NCI-H2081 (cell line): Measurements from ENCODE around the gene TMEM139.
"Not testable (repeated sequence)": the region's sequence is repeated elsewhere in the genome, so short reads cannot be mapped to it uniquely, and the experiment has no call there.

Experiments
- DNase-seq, 2 experiments: peaks; one replicate each; lab custom pipeline; 2025; lab: John Stamatoyannopoulos, UW

Gene TMEM139

GRCh38 chr7:143288836-143289235, 4.1 kb downstream of the TMEM139 start:
- no peak for DNase-seq

- DNase-seq, result no peak
These were observed 4.7 kb downstream of the TMEM139 start for GRCh38 chr7:143289421-143289820.

- not testable (repeated sequence) for DNase-seq
These were observed 5.1 kb downstream of the TMEM139 start for GRCh38 chr7:143289888-143290287.

- no peak for DNase-seq
These were observed 5.5 kb downstream of the TMEM139 start for GRCh38 chr7:143290293-143290692.

GRCh38 chr7:143292876-143293275, 8.1 kb downstream of the TMEM139 start:
- no peak for DNase-seq

GRCh38 chr7:143295870-143296269, 11.1 kb downstream of the TMEM139 start:
- DNase-seq, result no peak

- DNase-seq, result no peak
These were observed 11.9 kb downstream of the TMEM139 start for GRCh38 chr7:143296686-143297085.

GRCh38 chr7:143299346-143299745, 14.6 kb downstream of the TMEM139 start:
- no peak for DNase-seq

GRCh38 chr7:143299840-143300239, 15.1 kb downstream of the TMEM139 start:
- DNase-seq, result peak; percentile 19 to 44

DNA sequence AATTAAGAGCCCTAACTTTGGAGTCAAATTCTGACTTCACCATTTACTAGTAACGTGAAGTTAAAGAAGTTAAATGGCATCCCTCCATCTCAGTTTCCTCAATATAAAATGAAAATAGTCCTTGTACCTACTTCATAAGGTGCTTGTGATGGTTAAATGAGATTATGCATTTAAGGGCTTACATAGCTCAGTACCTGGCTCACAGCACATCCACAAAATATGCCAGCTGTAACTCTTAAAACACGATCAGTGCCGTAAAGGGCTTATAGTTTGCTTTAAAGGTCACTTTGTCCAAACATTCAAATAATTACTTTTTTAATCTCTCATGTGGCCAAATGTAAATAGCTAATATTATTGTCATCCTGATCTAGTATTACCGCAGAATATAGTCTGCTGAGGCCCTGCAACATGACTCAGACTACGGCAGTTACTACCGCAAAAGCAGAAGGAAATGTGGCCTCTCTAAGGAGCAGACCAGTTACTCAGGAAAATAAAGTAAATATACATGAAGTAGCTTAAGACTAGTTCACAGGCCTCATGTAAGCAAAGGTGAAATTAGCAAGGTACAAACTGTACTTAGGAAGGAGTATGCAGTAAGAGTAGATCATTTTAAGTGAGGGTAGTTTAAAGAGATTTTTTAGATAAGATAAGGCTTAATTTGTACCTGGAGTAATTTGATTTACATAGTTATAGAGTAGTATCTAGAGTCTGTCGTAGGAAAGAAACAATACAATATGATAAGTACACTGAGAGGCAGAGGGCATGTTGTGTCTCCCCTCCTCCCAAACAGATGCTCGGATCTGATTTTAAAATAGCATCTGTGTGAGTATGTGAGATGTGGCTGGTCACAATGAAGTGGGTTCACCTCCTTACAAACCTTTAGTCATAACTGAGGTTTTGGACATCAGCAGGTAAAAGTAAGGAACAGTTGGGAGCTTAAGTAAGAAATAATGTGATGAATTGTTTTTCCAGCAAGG, 16.5 kb downstream of the TMEM139 start:
- no peak for DNase-seq

- DNase-seq, result no peak
These were observed 19.0 kb downstream of the TMEM139 start for GRCh38 chr7:143303733-143304132.

- no peak for DNase-seq
These were observed 20.2 kb downstream of the TMEM139 start for GRCh38 chr7:143304938-143305337.

DNA sequence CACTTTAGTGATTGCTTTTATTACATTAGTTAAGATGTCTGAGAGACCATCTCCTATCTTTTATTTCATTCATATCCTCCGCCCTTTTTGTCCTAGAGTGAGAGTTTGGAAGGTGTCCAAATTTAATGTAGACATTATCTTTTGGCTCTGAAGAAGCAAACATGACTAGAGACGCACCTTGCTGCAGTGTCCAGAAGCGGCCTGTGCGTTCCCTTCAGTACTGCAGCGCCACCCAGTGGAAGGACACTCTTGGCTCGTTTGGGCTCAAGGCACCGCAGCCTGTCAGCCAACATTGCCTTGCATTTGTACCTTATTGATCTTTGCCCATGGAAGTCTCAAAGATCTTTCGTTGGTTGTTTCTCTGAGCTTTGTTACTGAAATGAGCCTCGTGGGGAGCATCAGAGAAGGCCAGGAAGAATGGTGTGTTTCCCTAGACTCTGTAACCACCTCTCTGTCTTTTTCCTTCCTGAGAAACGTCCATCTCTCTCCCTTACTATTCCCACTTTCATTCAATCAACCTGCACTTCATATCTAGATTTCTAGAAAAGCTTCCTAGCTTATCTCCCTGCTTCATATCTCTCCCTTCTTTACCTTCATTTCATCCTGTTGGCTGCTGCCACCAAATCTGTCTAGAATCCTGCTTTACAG, 20.8 kb downstream of the TMEM139 start:
- DNase-seq, result peak; percentile 11 to 14

DNA sequence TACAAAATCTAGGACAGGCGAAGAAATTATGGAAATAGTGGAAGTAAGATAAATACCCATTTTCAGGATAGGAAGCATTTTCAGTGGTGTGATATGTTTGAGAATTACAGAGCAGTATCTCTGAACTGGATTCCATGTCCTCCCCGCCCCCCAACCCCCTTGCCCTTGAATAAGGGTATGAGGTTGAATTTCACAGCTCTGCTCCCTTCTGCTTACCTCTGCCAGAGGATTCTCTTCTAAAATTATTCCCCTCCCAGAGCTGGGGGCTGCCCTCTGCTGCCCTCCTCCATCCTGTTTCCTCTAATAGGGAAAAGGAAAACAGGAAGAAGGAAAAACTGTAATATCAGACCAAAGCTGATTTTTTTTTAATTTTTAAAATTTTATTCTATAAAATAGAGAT, 23.9 kb downstream of the TMEM139 start:
- no peak for DNase-seq

DNA sequence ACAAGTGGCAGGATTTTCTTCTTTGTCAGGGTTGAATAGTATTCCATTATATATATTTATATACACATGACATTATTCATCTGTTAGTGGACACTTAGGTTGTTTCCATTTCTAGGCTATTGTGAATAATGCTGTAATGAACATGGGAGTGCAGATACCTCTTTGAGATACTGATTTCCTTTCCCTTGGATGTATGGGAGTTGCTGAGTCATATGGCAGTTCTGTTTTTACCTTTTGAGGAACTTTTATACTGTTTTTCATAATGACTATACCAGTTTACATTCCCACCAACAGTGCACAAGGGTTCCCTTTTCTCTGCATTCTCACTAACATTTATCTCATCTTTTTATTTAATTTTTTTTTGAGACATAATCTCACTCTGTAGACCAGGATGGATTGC, 29.4 kb downstream of the TMEM139 start:
- no peak for DNase-seq

- no peak for DNase-seq
These were observed 31.0 kb downstream of the TMEM139 start, which contains the start of gene CLCN1 for GRCh38 chr7:143315776-143316175. TSS of gene CLCN1 (plus strand) at chr7:143316111. CDS start at chr7:143316213, 102 bp downstream.

DNA sequence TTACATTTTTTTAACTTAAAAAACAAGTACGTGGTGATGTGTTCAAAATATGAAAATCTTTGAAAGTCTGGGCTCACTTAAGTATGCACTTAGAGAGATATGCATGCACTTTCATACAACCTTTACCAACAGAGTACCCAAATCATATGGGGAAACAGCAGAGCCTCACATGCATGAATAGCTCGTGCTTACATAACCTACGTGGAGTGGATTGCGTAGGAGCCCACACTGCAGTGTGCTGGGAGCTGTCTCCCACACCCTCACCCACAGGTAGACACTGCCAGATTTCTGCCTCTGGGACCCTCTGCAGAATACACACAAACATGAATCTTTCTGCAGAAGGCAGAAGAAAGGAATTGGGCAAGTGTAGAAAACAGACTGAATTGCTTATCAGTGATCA, 31.7 kb downstream of the TMEM139 start:
- DNase-seq, result no peak

DNA sequence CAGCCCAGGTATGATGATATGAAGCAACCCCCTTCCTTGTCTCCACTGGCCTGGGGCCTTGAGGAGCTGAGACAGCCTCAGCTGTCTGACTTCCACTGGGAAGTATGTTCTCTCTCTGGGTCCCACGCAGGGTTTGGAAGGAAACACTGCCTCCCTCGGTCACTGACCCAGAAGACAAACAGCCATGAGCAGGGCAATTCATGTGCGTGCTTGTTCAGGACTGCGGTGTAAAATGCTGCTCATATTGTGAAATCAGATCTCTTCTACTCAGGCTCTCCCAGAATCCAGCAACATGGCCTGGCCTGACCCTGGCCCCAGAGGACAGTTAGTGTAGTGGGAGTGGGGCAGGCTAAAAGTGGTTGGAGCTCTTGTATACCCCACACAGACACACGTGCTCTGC, 33.9 kb downstream of the TMEM139 start:
- DNase-seq, result no peak

GRCh38 chr7:143320620-143321019, 35.9 kb downstream of the TMEM139 start:
- no peak for DNase-seq

DNA sequence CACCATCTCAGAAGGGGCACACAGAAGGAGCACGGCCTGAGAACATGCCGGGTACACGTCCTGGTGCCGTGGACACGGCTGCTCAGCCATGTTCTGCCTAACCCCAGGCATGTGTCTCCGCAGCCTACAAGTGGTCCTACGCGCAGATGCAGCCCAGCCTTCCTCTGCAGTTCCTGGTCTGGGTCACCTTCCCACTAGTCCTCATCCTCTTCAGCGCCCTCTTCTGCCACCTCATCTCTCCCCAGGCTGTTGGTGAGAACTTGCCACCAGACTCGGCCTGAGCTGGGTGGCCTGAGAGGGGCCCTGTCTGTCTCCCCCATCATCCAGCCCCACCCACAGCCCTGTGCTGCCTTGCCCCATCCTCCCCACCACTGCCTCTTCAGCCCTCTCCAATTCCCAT, 36.5 kb downstream of the TMEM139 start:
- no peak for DNase-seq

- DNase-seq, result no peak
These were observed 37.0 kb downstream of the TMEM139 start for GRCh38 chr7:143321734-143322133.

DNA sequence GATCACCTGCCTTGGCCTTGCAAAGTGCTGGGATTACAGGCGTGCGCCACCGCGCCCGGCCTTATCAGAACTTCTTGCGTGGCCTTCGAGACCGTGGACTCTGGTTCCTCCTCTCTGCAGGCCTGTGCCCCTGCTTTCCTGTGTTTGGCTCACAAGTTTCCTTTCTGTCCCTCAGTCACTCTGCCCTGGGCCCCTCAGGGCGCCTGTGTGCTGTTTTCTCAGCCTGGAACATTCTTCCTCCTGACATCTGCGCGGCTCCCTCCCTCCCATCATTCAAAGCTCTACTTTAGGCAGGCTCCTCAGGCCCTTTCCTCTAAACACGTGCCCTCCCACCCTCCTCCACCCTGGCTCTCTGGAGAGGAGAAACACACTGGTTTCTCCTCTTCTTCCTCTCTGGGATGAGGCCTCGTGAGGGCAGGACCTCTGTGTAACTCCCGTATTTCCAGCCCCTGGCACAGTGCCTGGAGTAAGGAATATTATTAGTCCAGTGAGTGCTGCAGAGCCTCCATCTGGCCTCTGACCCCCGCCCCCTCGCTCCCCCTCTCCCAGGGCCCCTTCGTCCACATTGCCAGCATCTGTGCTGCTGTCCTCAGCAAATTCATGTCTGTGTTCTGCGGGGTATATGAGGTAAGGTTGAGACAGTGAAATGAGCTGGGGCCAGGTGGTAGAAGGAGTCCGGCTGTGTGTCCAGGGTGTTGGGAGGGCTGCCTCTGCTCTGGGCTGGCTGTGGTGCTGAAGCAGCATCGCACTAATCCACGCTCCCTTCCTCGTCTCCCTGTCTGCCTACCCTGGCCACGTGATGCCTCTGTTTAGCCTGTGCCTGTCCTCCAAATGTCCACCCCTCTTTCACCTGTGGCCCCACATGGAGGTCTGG, 38.2 kb downstream of the TMEM139 start:
- no peak for DNase-seq
